Lower leg skin (tissue), 3 donors: Measurements from ENCODE around the gene STUM.

Experiments
- CTCF ChIP-seq, 3 donors: fragments of 450-650 bp; IDR thresholded peaks; one replicate each; pipeline ENCODE4 v1.5.1; 2016; ENCODE audit warnings: antibody characterized with exemption in 3 of 3, mild to moderate bottlenecking in 3 of 3, moderate library complexity in 2 of 3
- POLR2A ChIP-seq, 2 donors: fragments of 450-650 bp; IDR thresholded peaks; one replicate each; pipeline ENCODE4 v1.6.1; 2016 to 2017; ENCODE audit warnings: antibody characterized with exemption in 2 of 2, mild to moderate bottlenecking in 1 of 2, moderate library complexity in 1 of 2

GRCh38 chr1:226629210-226629895, 80.8 kb downstream of the STUM start:
- TF ChIP-seq CTCF (IDR thresholded peaks at IDR 0.05) (no peak), POLR2A (IDR thresholded peaks at IDR 0.05) (no peak)
